GM18519 (cell line): ENCODE data around the gene GMDS.

Experiments used
- ATAC-seq: cut with Tn5 transposase; IDR thresholded peaks from one replicate; pipeline ENCODE4 v1.9.1; 2021; ENCODE audit warnings: mild to moderate bottlenecking, moderate library complexity; ENCODE audit not compliant: unreplicated experiment, low FRiP score

The GMDS gene

GRCh38 chr6:1873781-1874180 is 371.6 kb downstream of the GMDS start:
- no peak for ATAC-seq

- ATAC-seq: no peak
Observed at GRCh38 chr6:1872649-1873131, 372.7 kb downstream of the GMDS start.

GRCh38 chr6:1871724-1872315 is 373.6 kb downstream of the GMDS start:
- ATAC-seq: no peak

GRCh38 chr6:1870932-1871331 is 374.5 kb downstream of the GMDS start:
- no peak for ATAC-seq

GRCh38 chr6:1870251-1870650 is 375.2 kb downstream of the GMDS start:
- no peak for ATAC-seq

- no peak for ATAC-seq
Observed at GRCh38 chr6:1869769-1870168, 375.6 kb downstream of the GMDS start.

GRCh38 chr6:1869308-1869707 is 376.1 kb downstream of the GMDS start:
- ATAC-seq: no peak

GRCh38 chr6:1868561-1869261 is 376.7 kb downstream of the GMDS start:
- peak; percentile 79 for ATAC-seq

GRCh38 chr6:1867197-1867596 is 378.2 kb downstream of the GMDS start:
- no peak for ATAC-seq

- ATAC-seq: no peak
Observed at GRCh38 chr6:1865585-1865984, 379.8 kb downstream of the GMDS start.

GRCh38 chr6:1864496-1864895 is 380.9 kb downstream of the GMDS start:
- ATAC-seq: no peak

GRCh38 chr6:1862411-1862810 is 383.0 kb downstream of the GMDS start:
- ATAC-seq: no peak

- no peak for ATAC-seq
Observed at GRCh38 chr6:1860756-1861348, 384.6 kb downstream of the GMDS start.

GRCh38 chr6:1858859-1859258 is 386.5 kb downstream of the GMDS start:
- no peak for ATAC-seq

- ATAC-seq: no peak
Observed at GRCh38 chr6:1858196-1858595, 387.2 kb downstream of the GMDS start.

GRCh38 chr6:1856381-1856780 is 389.0 kb downstream of the GMDS start:
- ATAC-seq: no peak

GRCh38 chr6:1855890-1856289 is 389.5 kb downstream of the GMDS start:
- ATAC-seq: no peak

- no peak for ATAC-seq
Observed at GRCh38 chr6:1854296-1854695, 391.1 kb downstream of the GMDS start.

GRCh38 chr6:1853761-1854160 is 391.6 kb downstream of the GMDS start:
- no peak for ATAC-seq

GRCh38 chr6:1851681-1852456 is 393.5 kb downstream of the GMDS start:
- no peak for ATAC-seq

GRCh38 chr6:1850840-1851157 is 394.6 kb downstream of the GMDS start:
- no peak for ATAC-seq
